Measurements from ENCODE around the gene SERPINA5. TPM values are rescaled to one million over a fixed set of nuclear protein-coding genes. Genes with fewer than 3 reads are reported as not detected.

The SERPINA5 gene
- total and polyA plus RNA-seq, 2 of the 13 experiments (the other 11 are each of a cell fraction or from before 2014, with no cell fraction given): 449 to 498 TPM

DNA sequence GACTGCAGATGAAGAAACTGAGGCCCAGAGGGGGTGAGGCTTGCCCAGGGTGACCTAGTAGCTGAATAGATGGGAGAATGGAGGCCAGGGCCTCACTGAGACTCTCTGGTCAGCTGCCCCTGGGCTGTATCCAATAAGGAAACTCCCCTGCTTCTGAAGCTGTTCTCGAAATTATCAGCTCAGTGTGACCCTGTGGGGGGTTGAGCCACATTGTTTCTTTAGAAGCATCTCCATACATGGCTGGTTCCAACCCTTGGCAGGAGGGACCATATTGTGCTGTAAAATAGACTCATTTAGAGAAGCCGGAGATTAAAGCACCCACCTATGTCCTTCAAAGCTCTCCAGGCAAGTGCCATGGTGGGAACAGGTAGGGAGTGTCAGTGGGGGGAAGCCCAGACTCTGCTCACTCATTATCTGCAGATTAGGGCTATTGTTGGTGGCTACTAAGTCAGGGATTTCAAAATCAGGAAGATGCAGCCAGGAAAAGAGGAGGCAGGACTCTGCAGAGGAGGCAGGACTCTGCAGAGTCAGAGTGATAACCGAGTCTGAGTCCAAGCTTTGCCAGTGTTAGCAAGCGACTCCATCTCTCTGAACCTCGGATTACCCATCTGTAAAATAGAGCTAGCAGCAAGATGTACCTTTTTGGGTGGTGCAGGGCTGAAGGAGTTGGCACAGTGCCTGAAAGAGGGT is 3.5 kb downstream of the SERPINA5 start (continued):
- no peak for TF ChIP-seq CBFB (CRISPR knock-in tag; IDR thresholded peaks at IDR 0.05)
- TF ChIP-seq SETDB1 (CRISPR knock-in tag; IDR thresholded peaks at IDR 0.05; ENCODE audit: borderline replicate concordance): no peak
- no peak for TF ChIP-seq MAFF (IDR thresholded peaks at IDR 0.05; ENCODE audit: low read depth, low read length)
- TF ChIP-seq TEAD3 (CRISPR knock-in tag; optimal IDR thresholded peaks at IDR 0.05; ENCODE audit: borderline replicate concordance): no peak
- no peak for TF ChIP-seq ZNF142 (CRISPR knock-in tag; IDR thresholded peaks at IDR 0.05)
- TF ChIP-seq ZBTB8A (CRISPR knock-in tag; IDR thresholded peaks at IDR 0.05; ENCODE audit: borderline replicate concordance, low read depth): no peak
- TF ChIP-seq MYC (CRISPR knock-in tag; IDR thresholded peaks at IDR 0.05; ENCODE audit: borderline replicate concordance): no peak
- peak; percentile 15 for TF ChIP-seq RBM22 (optimal IDR thresholded peaks at IDR 0.05; ENCODE audit: low read length)
- no peak for TF ChIP-seq RBFOX2 (IDR thresholded peaks at IDR 0.05; ENCODE audit: low read depth, low read length)
- TF ChIP-seq, protein P1, sequence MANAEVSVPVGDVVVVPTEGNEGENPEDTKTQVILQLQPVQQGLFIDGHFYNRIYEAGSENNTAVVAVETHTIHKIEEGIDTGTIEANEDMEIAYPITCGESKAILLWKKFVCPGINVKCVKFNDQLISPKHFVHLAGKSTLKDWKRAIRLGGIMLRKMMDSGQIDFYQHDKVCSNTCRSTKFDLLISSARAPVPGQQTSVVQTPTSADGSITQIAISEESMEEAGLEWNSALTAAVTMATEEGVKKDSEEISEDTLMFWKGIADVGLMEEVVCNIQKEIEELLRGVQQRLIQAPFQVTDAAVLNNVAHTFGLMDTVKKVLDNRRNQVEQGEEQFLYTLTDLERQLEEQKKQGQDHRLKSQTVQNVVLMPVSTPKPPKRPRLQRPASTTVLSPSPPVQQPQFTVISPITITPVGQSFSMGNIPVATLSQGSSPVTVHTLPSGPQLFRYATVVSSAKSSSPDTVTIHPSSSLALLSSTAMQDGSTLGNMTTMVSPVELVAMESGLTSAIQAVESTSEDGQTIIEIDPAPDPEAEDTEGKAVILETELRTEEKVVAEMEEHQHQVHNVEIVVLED (CRISPR knock-in tag; IDR thresholded peaks at IDR 0.05; ENCODE audit: borderline replicate concordance): no peak
- TF ChIP-seq ZNF101 (CRISPR knock-in tag; IDR thresholded peaks at IDR 0.05; ENCODE audit: borderline replicate concordance, low read depth): no peak
- TF ChIP-seq ZSCAN30 (CRISPR knock-in tag; IDR thresholded peaks at IDR 0.05): no peak
